GM10266 (cell line): ENCODE measurements around the gene PCDH17.
A peak's percentile ranks its signal among the peaks of the same experiment; 100 is the strongest.

Experiments used
- DNase-seq: peaks from one replicate; pipeline ENCODE4 v3.0.0; 2012; ENCODE audit errors: extremely low spot score
- CTCF ChIP-seq: IDR thresholded peaks from 2 replicates; pipeline ENCODE4 v1.5.1; 2012; ENCODE audit warnings: mild to moderate bottlenecking, low read depth; ENCODE audit not compliant: control insufficient read depth, insufficient read depth; ENCODE audit errors: missing control alignments

PCDH17 gene

GRCh38 chr13:57630661-57631595 is 616 bp upstream of the PCDH17 start:
- peak; percentile 30 for DNase-seq
- no peak for TF ChIP-seq CTCF

GRCh38 chr13:57632276-57633140 is 964 bp downstream of the PCDH17 start:
- DNase-seq = peak; percentile 16
- TF ChIP-seq CTCF = no peak

- TF ChIP-seq CTCF = no peak
These were observed 1.8 kb downstream of the PCDH17 start for GRCh38 chr13:57633141-57633949.

GRCh38 chr13:57633950-57634838 is 2.6 kb downstream of the PCDH17 start:
- TF ChIP-seq CTCF = no peak
- peak; percentile 9 for DNase-seq

More at GRCh38 chr13:57633141-57633949, 1.8 kb downstream of the PCDH17 start:
- peak; percentile 3 for DNase-seq

GRCh38 chr13:57634839-57635165 is 3.3 kb downstream of the PCDH17 start:
- DNase-seq = no peak

More at GRCh38 chr13:57634839-57635165, 3.3 kb downstream of the PCDH17 start:
- no peak for TF ChIP-seq CTCF
